ENCODE results near the gene GET3.

GET3 gene

DNA sequence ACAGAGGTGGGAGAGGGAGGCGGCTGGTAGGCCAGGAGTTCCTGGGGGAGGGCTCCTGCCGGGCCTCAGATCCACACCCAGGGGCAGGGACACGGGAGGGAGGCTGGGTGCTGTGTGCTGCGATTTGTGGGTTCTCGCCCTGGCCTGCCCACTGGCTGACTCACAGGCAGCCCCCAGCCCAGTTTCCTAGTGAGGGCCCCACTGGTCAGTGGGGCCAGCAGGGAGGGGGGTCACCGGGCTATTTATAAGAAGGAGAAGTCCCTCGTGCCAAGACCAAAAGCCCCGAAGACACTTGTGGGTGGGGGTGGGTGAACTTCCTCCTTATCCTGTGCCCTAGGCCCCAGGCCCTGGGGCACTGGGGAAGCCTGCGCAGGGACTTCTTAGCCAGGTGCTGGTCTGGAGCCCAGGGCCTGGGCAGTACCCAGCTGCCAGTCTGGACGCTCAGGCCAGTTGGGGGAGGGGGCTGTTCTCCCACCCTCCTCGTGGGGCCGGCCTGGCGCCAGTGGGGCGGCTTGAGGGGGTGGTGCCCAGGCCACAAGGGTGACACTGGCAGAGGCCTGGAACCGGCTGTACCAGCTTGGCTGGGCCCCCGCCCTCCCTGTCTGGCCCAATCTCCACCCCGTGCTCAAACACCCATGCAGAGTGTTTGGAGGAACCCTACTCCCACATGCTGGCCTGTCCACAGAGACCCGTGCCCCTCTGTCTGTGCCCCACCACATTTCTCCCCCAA is 49.0 kb downstream of the GET3 start:
- TF ChIP-seq NFIC (IDR thresholded peaks at IDR 0.05), result peak; percentile 73
- TF ChIP-seq, protein P1, sequence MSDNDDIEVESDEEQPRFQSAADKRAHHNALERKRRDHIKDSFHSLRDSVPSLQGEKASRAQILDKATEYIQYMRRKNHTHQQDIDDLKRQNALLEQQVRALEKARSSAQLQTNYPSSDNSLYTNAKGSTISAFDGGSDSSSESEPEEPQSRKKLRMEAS (IDR thresholded peaks at IDR 0.05), result peak; percentile 70
- TF ChIP-seq, protein P2, sequence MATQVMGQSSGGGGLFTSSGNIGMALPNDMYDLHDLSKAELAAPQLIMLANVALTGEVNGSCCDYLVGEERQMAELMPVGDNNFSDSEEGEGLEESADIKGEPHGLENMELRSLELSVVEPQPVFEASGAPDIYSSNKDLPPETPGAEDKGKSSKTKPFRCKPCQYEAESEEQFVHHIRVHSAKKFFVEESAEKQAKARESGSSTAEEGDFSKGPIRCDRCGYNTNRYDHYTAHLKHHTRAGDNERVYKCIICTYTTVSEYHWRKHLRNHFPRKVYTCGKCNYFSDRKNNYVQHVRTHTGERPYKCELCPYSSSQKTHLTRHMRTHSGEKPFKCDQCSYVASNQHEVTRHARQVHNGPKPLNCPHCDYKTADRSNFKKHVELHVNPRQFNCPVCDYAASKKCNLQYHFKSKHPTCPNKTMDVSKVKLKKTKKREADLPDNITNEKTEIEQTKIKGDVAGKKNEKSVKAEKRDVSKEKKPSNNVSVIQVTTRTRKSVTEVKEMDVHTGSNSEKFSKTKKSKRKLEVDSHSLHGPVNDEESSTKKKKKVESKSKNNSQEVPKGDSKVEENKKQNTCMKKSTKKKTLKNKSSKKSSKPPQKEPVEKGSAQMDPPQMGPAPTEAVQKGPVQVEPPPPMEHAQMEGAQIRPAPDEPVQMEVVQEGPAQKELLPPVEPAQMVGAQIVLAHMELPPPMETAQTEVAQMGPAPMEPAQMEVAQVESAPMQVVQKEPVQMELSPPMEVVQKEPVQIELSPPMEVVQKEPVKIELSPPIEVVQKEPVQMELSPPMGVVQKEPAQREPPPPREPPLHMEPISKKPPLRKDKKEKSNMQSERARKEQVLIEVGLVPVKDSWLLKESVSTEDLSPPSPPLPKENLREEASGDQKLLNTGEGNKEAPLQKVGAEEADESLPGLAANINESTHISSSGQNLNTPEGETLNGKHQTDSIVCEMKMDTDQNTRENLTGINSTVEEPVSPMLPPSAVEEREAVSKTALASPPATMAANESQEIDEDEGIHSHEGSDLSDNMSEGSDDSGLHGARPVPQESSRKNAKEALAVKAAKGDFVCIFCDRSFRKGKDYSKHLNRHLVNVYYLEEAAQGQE (IDR thresholded peaks at IDR 0.05; ENCODE audit: low read depth), result no peak
- peak; percentile 81 for TF ChIP-seq EP300 (IDR thresholded peaks at IDR 0.05; ENCODE audit: borderline replicate concordance)
- TF ChIP-seq ZBTB7A (IDR thresholded peaks at IDR 0.05; ENCODE audit: low read depth), result peak; percentile 97
- TF ChIP-seq TAF1 (IDR thresholded peaks at IDR 0.05; ENCODE audit: low read depth), result 0 out of 2 replicates have a peak, but pooled peaks have one; percentile 33
- TF ChIP-seq TEAD4 (IDR thresholded peaks at IDR 0.05), result 0 out of 2 replicates have a peak, but pooled peaks have one; percentile 36
- TF ChIP-seq, protein P3, sequence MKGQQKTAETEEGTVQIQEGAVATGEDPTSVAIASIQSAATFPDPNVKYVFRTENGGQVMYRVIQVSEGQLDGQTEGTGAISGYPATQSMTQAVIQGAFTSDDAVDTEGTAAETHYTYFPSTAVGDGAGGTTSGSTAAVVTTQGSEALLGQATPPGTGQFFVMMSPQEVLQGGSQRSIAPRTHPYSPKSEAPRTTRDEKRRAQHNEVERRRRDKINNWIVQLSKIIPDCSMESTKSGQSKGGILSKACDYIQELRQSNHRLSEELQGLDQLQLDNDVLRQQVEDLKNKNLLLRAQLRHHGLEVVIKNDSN (IDR thresholded peaks at IDR 0.05), result 0 out of 2 replicates have a peak, but pooled peaks have one; percentile 24
- no peak for TF ChIP-seq CREB1 (IDR thresholded peaks at IDR 0.05; ENCODE audit: low read depth)
- no peak for TF ChIP-seq CEBPB (IDR thresholded peaks at IDR 0.05)
- TF ChIP-seq RAD21 (IDR thresholded peaks at IDR 0.05; ENCODE audit: low read depth), result no peak
- TF ChIP-seq EGR1 (IDR thresholded peaks at IDR 0.05), result peak; percentile 60
- TF ChIP-seq FOXM1 (IDR thresholded peaks at IDR 0.05; ENCODE audit: borderline replicate concordance, low read depth), result no peak
- no peak for TF ChIP-seq YY1 (IDR thresholded peaks at IDR 0.05; ENCODE audit: low read depth)
- peak; percentile 89 for TF ChIP-seq TCF12 (IDR thresholded peaks at IDR 0.05; ENCODE audit: low read depth)

DNA sequence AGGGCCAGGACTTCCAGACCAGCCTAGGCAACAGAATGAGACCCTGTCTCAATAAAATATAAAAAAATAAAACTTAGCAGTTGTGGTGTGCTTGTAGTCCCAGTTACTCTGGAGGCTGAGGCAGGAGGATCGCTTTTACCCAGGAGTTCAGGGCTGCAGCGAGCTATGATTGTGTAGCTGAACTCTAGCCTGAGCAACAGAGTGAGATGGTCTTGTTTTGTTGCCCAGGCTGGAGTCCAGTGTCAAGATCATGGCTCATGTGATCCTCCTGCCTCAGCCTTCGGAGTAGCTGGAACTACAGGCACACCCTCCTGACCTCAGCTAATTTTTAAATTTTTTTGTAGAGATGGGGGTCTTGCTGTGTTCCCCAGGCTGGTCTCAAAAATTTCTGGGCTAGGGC is 49.7 kb downstream of the GET3 start:
- TF ChIP-seq YY1 (IDR thresholded peaks at IDR 0.05; ENCODE audit: low read depth), result no peak

DNA sequence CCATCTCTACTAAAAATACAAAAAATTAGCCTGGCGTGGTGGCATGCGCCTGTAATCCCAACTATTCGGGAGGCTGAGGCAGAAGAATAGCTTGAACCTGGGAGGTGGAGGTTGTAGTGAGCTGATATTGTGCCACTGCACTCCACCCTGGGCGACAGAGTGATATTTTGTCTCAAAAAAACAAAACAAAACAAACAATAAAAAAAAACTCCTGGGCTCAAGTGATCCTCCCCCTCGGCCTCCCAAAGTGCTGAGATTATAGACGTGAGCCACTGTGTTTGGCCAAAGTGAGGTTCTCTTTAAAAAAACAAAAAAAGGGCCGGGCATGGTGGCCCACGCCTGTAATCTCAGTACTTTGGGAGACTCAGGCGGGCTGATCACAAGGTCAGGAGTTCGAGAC is 50.2 kb downstream of the GET3 start:
- TF ChIP-seq TCF12 (IDR thresholded peaks at IDR 0.05; ENCODE audit: low read depth) (no peak), NFIC (IDR thresholded peaks at IDR 0.05) (no peak), CREB1 (IDR thresholded peaks at IDR 0.05; ENCODE audit: low read depth) (no peak), CEBPB (IDR thresholded peaks at IDR 0.05) (no peak), RAD21 (IDR thresholded peaks at IDR 0.05; ENCODE audit: low read depth) (no peak), EP300 (IDR thresholded peaks at IDR 0.05; ENCODE audit: borderline replicate concordance) (no peak), ZBTB7A (IDR thresholded peaks at IDR 0.05; ENCODE audit: low read depth) (no peak), TEAD4 (IDR thresholded peaks at IDR 0.05) (no peak)
- TF ChIP-seq, protein P3 (IDR thresholded peaks at IDR 0.05), result no peak
- TF ChIP-seq, protein P1 (IDR thresholded peaks at IDR 0.05), result no peak

DNA sequence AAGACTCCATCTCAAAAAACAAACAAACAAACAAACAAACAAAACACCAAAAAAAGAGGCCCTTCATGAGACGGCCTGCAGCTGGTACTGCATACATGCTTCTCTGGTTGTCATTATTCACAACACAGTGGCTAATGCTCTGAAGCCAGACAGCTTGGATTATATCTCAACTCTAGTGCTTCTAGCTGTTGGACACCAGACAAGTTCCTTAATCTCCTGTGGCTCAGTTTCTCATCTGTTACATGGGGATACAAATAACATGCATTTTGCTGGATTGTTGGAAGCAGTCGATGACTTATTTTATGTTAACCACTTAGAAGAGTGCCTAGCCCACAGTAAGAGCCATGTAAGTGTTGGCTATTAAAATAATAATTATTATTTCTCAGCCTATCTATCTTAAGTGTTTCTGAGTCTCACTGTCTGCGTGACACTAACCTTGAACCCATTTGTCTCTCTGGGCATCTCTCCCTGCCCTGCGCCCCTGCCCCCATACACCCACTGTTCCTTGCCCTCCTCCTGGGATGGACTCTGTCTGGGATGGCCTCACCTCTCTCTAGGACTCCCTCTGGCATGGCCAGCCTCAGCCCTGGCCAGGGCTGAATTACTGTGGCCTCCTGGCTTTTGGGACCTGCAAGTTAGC is 50.9 kb downstream of the GET3 start:
- no peak for TF ChIP-seq TAF1 (IDR thresholded peaks at IDR 0.05; ENCODE audit: low read depth)
- TF ChIP-seq TCF12 (IDR thresholded peaks at IDR 0.05; ENCODE audit: low read depth), result no peak
- TF ChIP-seq, protein P1 (IDR thresholded peaks at IDR 0.05), result no peak
- no peak for TF ChIP-seq EP300 (IDR thresholded peaks at IDR 0.05; ENCODE audit: borderline replicate concordance)
- TF ChIP-seq CREB1 (IDR thresholded peaks at IDR 0.05; ENCODE audit: low read depth), result no peak
- no peak for TF ChIP-seq ZBTB7A (IDR thresholded peaks at IDR 0.05; ENCODE audit: low read depth)
- TF ChIP-seq NFIC (IDR thresholded peaks at IDR 0.05), result no peak
- TF ChIP-seq TEAD4 (IDR thresholded peaks at IDR 0.05), result no peak
- TF ChIP-seq YY1 (IDR thresholded peaks at IDR 0.05; ENCODE audit: low read depth), result no peak
- TF ChIP-seq RAD21 (IDR thresholded peaks at IDR 0.05; ENCODE audit: low read depth), result no peak
- no peak for TF ChIP-seq EGR1 (IDR thresholded peaks at IDR 0.05)
- TF ChIP-seq, protein P2 (IDR thresholded peaks at IDR 0.05; ENCODE audit: low read depth), result no peak
- TF ChIP-seq, protein P3 (IDR thresholded peaks at IDR 0.05), result no peak
- no peak for TF ChIP-seq FOXM1 (IDR thresholded peaks at IDR 0.05; ENCODE audit: borderline replicate concordance, low read depth)

DNA sequence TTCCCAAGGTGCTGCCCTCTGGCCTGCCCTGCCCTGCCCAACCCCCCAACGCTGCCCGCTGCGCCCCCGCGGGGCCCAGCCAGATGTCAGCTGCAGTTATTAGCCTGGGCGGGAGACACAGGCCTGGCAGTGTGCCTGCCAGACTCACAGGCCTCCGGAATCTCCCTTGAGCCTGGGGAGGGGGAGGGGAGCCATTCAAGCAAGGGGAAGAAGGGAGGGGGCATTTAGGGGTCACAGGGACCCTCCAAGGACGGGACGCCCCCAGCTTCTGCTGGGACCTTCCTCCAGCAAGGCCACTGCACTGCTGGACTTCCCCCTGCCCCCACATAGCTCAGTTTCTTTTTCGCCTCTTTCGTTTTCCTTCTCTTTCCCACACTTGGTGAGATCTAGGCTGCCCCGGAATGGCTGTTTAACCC is 51.4 kb downstream of the GET3 start:
- TF ChIP-seq CEBPB (IDR thresholded peaks at IDR 0.05), result peak; percentile 5; the same call in 1 of the 2 replicates
- TF ChIP-seq YY1 (IDR thresholded peaks at IDR 0.05; ENCODE audit: low read depth), result no peak
- peak; percentile 96 for TF ChIP-seq NFIC (IDR thresholded peaks at IDR 0.05)
- peak; percentile 74 for TF ChIP-seq EGR1 (IDR thresholded peaks at IDR 0.05)
- TF ChIP-seq, protein P2 (IDR thresholded peaks at IDR 0.05; ENCODE audit: low read depth), result no peak
- peak; percentile 87 for TF ChIP-seq EP300 (IDR thresholded peaks at IDR 0.05; ENCODE audit: borderline replicate concordance)
- no peak for TF ChIP-seq TEAD4 (IDR thresholded peaks at IDR 0.05)
- TF ChIP-seq TCF12 (IDR thresholded peaks at IDR 0.05; ENCODE audit: low read depth), result peak; percentile 97
- TF ChIP-seq TAF1 (IDR thresholded peaks at IDR 0.05; ENCODE audit: low read depth), result no peak
- peak; percentile 35; the same call in 1 of the 2 replicates for TF ChIP-seq RAD21 (IDR thresholded peaks at IDR 0.05; ENCODE audit: low read depth)
- peak; percentile 77; the same call in 1 of the 2 replicates for TF ChIP-seq FOXM1 (IDR thresholded peaks at IDR 0.05; ENCODE audit: borderline replicate concordance, low read depth)
- TF ChIP-seq, protein P3 (IDR thresholded peaks at IDR 0.05), result peak; percentile 16; the same call in 1 of the 2 replicates
- TF ChIP-seq, protein P1 (IDR thresholded peaks at IDR 0.05), result peak; percentile 65
- peak; percentile 90 for TF ChIP-seq ZBTB7A (IDR thresholded peaks at IDR 0.05; ENCODE audit: low read depth)
